NB4 (cell line): ENCODE results near the gene ADGRD2.

Experiments
- MYC ChIP-seq: IDR thresholded peaks from 2 replicates; pipeline ENCODE4 v1.6.1; 2011; ENCODE audit warnings: low read depth, low read length
- POLR2A ChIP-seq: IDR thresholded peaks from 2 replicates; pipeline ENCODE4 v1.6.1; 2011; ENCODE audit warnings: mild to moderate bottlenecking; ENCODE audit not compliant: insufficient read length; ENCODE audit errors: extremely low read depth
- TF ChIP-seq, protein P1 (sequence below): IDR thresholded peaks from one replicate; pipeline ENCODE4 v1.5.1; 2012; ENCODE audit warnings: low read depth, low read length

- TF ChIP-seq, protein P1, sequence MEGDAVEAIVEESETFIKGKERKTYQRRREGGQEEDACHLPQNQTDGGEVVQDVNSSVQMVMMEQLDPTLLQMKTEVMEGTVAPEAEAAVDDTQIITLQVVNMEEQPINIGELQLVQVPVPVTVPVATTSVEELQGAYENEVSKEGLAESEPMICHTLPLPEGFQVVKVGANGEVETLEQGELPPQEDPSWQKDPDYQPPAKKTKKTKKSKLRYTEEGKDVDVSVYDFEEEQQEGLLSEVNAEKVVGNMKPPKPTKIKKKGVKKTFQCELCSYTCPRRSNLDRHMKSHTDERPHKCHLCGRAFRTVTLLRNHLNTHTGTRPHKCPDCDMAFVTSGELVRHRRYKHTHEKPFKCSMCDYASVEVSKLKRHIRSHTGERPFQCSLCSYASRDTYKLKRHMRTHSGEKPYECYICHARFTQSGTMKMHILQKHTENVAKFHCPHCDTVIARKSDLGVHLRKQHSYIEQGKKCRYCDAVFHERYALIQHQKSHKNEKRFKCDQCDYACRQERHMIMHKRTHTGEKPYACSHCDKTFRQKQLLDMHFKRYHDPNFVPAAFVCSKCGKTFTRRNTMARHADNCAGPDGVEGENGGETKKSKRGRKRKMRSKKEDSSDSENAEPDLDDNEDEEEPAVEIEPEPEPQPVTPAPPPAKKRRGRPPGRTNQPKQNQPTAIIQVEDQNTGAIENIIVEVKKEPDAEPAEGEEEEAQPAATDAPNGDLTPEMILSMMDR, result no peak
- TF ChIP-seq POLR2A (no peak), MYC (no peak)
These were observed 12.5 kb downstream of the ADGRD2 start for GRCh38 chr9:124462739-124463138.
